ENCODE results near the gene LNX1. TPM values are rescaled to one million over a fixed set of nuclear protein-coding genes. Genes with fewer than 3 reads are reported as not detected.

LNX1 gene
- total RNA-seq, 1 donor from 2014 or later = 13.0 TPM

DNA sequence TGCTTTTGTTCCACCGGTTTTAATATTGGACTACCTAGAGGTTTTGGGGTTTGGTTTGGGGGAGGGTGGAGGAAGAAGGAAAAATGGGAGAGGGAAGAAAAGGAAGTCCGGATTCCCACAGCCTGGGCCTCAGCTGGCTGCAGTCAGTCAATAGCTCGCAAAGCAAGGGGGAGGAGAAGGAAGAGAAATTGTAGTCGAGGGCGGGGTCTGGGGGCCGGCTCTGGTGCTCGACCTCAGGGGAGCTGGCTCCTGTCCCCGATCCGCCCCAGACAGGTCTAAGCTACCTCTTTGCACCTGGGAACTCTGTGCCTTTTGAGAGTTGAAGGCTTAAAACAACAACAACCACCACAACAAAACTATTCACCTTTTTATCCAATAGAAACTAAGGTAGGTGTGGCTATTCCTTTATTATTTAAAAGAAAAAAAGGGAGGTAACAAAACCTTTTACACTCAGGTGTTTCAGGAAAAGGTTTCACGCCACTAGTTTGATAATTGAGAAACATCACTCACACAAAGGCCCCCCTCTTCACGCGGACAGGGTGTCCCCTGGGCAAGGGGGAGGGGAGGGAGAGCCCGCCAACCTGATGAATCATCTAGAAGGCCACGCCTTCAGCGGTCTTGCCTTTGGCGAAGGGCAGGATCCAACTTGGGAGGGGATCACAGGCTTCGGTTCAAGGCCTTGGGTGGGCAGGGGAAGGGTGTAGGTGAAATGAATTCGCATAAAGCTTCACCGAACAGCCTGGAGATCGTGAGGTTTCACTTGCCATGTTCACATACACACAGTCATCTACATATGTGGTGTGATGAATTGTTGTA is 1.6 kb upstream of the LNX1 start:
- Mint-ChIP-seq H3K9me3 (no peaks in the 10 kb centered on the region), H3K4me3 (peak overlapping the region; percentile 73), H3K36me3 (no peaks in the 10 kb centered on the region), H3K27me3 (ENCODE audit: low read depth) (no peaks in the 10 kb centered on the region), H3K4me1 (peaks cover 47% of the 10 kb centered on the region), H3K27ac (peak overlapping the region; percentile 98)
- DNase-seq (ENCODE audit: low spot score in 2 of 2, unreplicated experiment in 2 of 2) = no peak
- TF ChIP-seq, protein P1, sequence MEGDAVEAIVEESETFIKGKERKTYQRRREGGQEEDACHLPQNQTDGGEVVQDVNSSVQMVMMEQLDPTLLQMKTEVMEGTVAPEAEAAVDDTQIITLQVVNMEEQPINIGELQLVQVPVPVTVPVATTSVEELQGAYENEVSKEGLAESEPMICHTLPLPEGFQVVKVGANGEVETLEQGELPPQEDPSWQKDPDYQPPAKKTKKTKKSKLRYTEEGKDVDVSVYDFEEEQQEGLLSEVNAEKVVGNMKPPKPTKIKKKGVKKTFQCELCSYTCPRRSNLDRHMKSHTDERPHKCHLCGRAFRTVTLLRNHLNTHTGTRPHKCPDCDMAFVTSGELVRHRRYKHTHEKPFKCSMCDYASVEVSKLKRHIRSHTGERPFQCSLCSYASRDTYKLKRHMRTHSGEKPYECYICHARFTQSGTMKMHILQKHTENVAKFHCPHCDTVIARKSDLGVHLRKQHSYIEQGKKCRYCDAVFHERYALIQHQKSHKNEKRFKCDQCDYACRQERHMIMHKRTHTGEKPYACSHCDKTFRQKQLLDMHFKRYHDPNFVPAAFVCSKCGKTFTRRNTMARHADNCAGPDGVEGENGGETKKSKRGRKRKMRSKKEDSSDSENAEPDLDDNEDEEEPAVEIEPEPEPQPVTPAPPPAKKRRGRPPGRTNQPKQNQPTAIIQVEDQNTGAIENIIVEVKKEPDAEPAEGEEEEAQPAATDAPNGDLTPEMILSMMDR (IDR thresholded peaks at IDR 0.05; ENCODE audit: unreplicated experiment) = no peak

DNA sequence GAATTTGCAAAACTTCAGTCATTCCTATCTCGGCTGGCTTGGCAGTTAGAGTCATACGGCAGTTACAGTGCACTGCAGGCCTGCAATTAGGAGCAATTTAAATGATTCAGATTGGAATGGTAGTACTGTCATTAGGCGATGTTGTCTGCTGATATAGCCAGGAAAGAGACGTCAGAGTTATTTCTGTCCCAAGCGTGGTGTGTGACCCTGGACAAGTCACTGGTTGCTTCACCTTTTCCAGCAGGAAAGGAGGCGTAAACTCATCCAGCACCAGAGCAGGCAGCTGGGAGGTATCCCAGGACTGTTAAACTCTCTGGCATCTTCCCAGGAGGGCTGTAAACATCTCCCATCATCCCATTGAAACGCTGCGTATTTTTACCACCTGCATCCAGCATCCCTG is 836 bp upstream of the LNX1 start:
- Mint-ChIP-seq H3K9me3 (no peaks in the 10 kb centered on the region), H3K4me1 (peaks cover 52% of the 10 kb centered on the region), H3K27ac (peak overlapping the region; percentile 98), H3K27me3 (ENCODE audit: low read depth) (no peaks in the 10 kb centered on the region), H3K4me3 (peak overlapping the region; percentile 73), H3K36me3 (no peaks in the 10 kb centered on the region)
- DNase-seq (ENCODE audit: low spot score in 2 of 2, unreplicated experiment in 2 of 2) = no peak
- TF ChIP-seq, protein P1 (IDR thresholded peaks at IDR 0.05; ENCODE audit: unreplicated experiment) = no peak

DNA sequence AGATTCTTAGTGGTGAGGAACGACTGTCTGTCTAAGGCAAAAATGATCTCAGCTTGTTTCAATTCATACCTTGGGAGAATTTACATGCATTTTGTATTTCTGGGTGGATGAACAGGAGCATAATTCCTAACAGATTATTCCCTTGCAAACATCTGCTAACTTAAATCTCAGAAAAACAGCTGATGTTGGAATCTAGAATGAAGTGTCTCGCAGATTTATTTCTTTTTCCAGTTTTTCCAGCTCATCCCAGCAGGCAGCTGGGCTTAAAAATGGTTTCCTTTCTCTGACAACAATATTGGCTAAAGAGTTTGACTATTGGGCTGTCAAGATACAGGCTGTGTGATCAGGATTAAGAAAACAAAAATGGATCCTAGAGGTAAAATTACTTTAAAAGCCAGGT is 1.1 kb downstream of the LNX1 start:
- no peaks in the 10 kb centered on the region for H3K9me3 Mint-ChIP-seq
- H3K4me1 Mint-ChIP-seq = peaks cover 61% of the 10 kb centered on the region
- TF ChIP-seq, protein P1 (IDR thresholded peaks at IDR 0.05; ENCODE audit: unreplicated experiment) = no peak
- peaks cover 3% of the 10 kb centered on the region for H3K36me3 Mint-ChIP-seq
- H3K27me3 Mint-ChIP-seq (ENCODE audit: low read depth) = no peaks in the 10 kb centered on the region
- no peak for DNase-seq (ENCODE audit: low spot score in 2 of 2, unreplicated experiment in 2 of 2)
- peak overlapping the region; percentile 98 for H3K27ac Mint-ChIP-seq
- peak overlapping the region; percentile 73 for H3K4me3 Mint-ChIP-seq

DNA sequence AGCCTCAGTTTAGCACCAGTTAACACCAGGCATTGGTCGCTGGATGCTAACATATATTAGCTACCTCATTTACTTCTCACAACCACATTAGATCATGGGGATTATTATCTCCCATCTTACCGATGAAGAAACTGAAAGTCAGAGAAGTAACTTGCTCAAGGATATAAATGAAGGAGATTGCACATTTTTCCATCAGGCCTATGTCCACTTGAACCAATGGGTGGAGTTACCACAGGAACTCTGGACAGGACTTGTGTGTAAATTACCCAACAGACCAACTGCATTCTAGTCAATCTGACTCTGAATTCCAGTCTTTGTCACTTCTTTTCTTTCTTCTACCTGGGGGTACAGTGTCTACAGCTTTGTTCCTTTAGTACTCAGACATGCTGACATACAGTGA is 1.8 kb downstream of the LNX1 start:
- H3K9me3 Mint-ChIP-seq = no peaks in the 10 kb centered on the region
- peak overlapping the region; percentile 10 for H3K4me3 Mint-ChIP-seq
- peaks cover 4% of the 10 kb centered on the region for H3K36me3 Mint-ChIP-seq
- DNase-seq (ENCODE audit: low spot score in 2 of 2, unreplicated experiment in 2 of 2) = no peak
- H3K4me1 Mint-ChIP-seq = peaks cover 61% of the 10 kb centered on the region
- TF ChIP-seq, protein P1 (IDR thresholded peaks at IDR 0.05; ENCODE audit: unreplicated experiment) = no peak
- no peaks in the 10 kb centered on the region for H3K27me3 Mint-ChIP-seq (ENCODE audit: low read depth)
- H3K27ac Mint-ChIP-seq = peak overlapping the region; percentile 30

DNA sequence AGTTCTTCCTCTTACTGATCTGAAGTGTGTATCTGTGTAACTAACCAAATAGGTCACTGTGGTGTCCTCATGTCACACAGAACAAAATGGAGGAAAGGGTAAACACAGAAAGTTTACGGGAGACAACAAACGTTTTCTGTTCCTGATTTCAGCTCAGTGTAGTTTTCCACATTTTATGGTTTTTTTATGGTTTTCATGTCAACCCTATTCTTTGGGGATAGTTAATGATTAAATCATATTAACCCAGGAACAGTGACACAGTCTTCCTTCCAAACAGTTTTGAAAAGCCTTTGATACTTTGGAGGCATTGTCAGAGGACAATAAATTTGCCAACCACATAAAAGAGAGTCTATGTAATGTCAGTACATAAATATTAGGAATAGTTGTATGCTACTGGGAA is 4.2 kb downstream of the LNX1 start:
- Mint-ChIP-seq H3K36me3 (peaks cover 4% of the 10 kb centered on the region), H3K4me1 (peaks cover 56% of the 10 kb centered on the region), H3K4me3 (no peak overlapping the region), H3K9me3 (no peaks in the 10 kb centered on the region), H3K27me3 (ENCODE audit: low read depth) (no peaks in the 10 kb centered on the region), H3K27ac (no peak overlapping the region)
- no peak for DNase-seq (ENCODE audit: low spot score in 2 of 2, unreplicated experiment in 2 of 2)
- TF ChIP-seq, protein P1 (IDR thresholded peaks at IDR 0.05; ENCODE audit: unreplicated experiment) = no peak

Data from mesothelial cell of epicardium (in vitro differentiated cells).